Measurements from ENCODE around the gene CALCOCO1. TPM values are rescaled to one million over a fixed set of nuclear protein-coding genes. Genes with fewer than 3 reads are reported as not detected.

Gene CALCOCO1
- total and polyA plus RNA-seq, 2 of the 13 experiments (the other 11 are each of a cell fraction or from before 2014, with no cell fraction given) = 7.7 to 47.7 TPM

GRCh38 chr12:53722450-53723041 is 4.7 kb downstream of the CALCOCO1 start:
- Histone ChIP-seq H3K36me3 (replicated peaks in 1 of 2; ENCODE audit: control insufficient read depth in 1 of 2, insufficient read depth in 2 of 2, low read length in 2 of 2) (peaks cover 0 to 5% of the 10 kb centered on the region in 2 experiments; a peak in 2 of 5 replicates), H3K9ac (ENCODE audit: insufficient read depth, low read depth, low read length) (no peak overlapping the region), H4K20me1 (ENCODE audit: insufficient read depth, low read length) (no peaks in the 10 kb centered on the region), H3K9me3 (ENCODE audit: low read length) (no peaks in the 10 kb centered on the region), H2AFZ (ENCODE audit: low read length) (no peak overlapping the region), H3K4me2 (ENCODE audit: low read depth, low read length) (no peak overlapping the region), H3K4me3 (replicated peaks in 1 of 3; ENCODE audit: insufficient read depth in 1 of 3, low read depth in 2 of 3, low read length in 3 of 3) (no peak overlapping the region), H3K27ac (ENCODE audit: extremely low read length, insufficient read depth, low read length) (no peak overlapping the region), H3K27me3 (ENCODE audit: control insufficient read depth in 1 of 2, insufficient read depth in 2 of 2, low read length in 2 of 2) (no peaks in the 10 kb centered on the region), H3K79me2 (ENCODE audit: insufficient read depth, low read length) (no peaks in the 10 kb centered on the region), H3K4me1 (ENCODE audit: insufficient read depth, low read length) (peaks cover 10% of the 10 kb centered on the region)
- TF ChIP-seq JUN (CRISPR knock-in tag; IDR thresholded peaks at IDR 0.05) (no peak), YY1 (IDR thresholded peaks at IDR 0.05; ENCODE audit: insufficient read depth, insufficient replicate concordance, low read depth, low read length) (no peak), ZNF746 (CRISPR knock-in tag; IDR thresholded peaks at IDR 0.05) (no peak), ZNF749 (CRISPR knock-in tag; IDR thresholded peaks at IDR 0.05; ENCODE audit: borderline replicate concordance) (no peak), GATAD2A (CRISPR knock-in tag; IDR thresholded peaks at IDR 0.05) (no peak), RARG (CRISPR knock-in tag; IDR thresholded peaks at IDR 0.05; ENCODE audit: low read depth) (no peak), SALL2 (CRISPR knock-in tag; IDR thresholded peaks at IDR 0.05) (no peak), MBD4 (IDR thresholded peaks at IDR 0.05; ENCODE audit: borderline replicate concordance, low read length) (no peak), PTBP1 (IDR thresholded peaks at IDR 0.05; ENCODE audit: low read depth, low read length, poor library complexity, severe bottlenecking) (no peak), SMAD1 (CRISPR knock-in tag; IDR thresholded peaks at IDR 0.05; ENCODE audit: borderline replicate concordance, low read depth) (no peak), TBP (CRISPR knock-in tag; IDR thresholded peaks at IDR 0.05) (no peak), NFE2L2 (IDR thresholded peaks at IDR 0.05; ENCODE audit: low read length) (no peak)
- TF ChIP-seq, protein P1, sequence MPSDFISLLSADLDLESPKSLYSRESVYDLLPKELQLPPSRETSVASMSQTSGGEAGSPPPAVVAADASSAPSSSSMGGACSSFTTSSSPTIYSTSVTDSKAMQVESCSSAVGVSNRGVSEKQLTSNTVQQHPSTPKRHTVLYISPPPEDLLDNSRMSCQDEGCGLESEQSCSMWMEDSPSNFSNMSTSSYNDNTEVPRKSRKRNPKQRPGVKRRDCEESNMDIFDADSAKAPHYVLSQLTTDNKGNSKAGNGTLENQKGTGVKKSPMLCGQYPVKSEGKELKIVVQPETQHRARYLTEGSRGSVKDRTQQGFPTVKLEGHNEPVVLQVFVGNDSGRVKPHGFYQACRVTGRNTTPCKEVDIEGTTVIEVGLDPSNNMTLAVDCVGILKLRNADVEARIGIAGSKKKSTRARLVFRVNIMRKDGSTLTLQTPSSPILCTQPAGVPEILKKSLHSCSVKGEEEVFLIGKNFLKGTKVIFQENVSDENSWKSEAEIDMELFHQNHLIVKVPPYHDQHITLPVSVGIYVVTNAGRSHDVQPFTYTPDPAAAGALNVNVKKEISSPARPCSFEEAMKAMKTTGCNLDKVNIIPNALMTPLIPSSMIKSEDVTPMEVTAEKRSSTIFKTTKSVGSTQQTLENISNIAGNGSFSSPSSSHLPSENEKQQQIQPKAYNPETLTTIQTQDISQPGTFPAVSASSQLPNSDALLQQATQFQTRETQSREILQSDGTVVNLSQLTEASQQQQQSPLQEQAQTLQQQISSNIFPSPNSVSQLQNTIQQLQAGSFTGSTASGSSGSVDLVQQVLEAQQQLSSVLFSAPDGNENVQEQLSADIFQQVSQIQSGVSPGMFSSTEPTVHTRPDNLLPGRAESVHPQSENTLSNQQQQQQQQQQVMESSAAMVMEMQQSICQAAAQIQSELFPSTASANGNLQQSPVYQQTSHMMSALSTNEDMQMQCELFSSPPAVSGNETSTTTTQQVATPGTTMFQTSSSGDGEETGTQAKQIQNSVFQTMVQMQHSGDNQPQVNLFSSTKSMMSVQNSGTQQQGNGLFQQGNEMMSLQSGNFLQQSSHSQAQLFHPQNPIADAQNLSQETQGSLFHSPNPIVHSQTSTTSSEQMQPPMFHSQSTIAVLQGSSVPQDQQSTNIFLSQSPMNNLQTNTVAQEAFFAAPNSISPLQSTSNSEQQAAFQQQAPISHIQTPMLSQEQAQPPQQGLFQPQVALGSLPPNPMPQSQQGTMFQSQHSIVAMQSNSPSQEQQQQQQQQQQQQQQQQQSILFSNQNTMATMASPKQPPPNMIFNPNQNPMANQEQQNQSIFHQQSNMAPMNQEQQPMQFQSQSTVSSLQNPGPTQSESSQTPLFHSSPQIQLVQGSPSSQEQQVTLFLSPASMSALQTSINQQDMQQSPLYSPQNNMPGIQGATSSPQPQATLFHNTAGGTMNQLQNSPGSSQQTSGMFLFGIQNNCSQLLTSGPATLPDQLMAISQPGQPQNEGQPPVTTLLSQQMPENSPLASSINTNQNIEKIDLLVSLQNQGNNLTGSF (CRISPR knock-in tag; IDR thresholded peaks at IDR 0.05) = no peak
- in situ Hi-C loops (cut with HindIII; ENCODE audit: extremely low pct_ligation_motif_present, low pct_unique_long_range_greater_than_20kb) = no loop called here
- ATAC-seq (no peak), FAIRE-seq (no peak), DNase-seq (ENCODE audit: low spot score) (no peak)
- ChIA-PET CTCF (ENCODE audit: low intra/inter-chr PET ratio, low total read pairs) (no interaction called here), POLR2A (no interaction called here)
- intact Hi-C loops (cut with micrococcal nuclease; ENCODE audit: unreplicated experiment) = no loop called here
- WGBS (ENCODE audit: low lambda C conversion rate) = 94% methylated on average over 3 of the region's 3 CpGs
- BruUV-seq (replicated peaks) = no TSS peak

All from HepG2 (cell line).